22Rv1 (cell line): ENCODE measurements around the gene CA9.

Source experiments
- H3K27ac ChIP-seq: fragments of 450-650 bp; 2 replicates; pipeline ENCODE4 v1.5.1; 2017
- ZFX ChIP-seq: fragments of 450-650 bp; IDR thresholded peaks from 2 replicates; pipeline ENCODE4 v1.6.1; 2017; ENCODE audit warnings: antibody characterized with exemption, borderline replicate concordance
- TF ChIP-seq, protein P1 (sequence below): fragments of 450-650 bp; IDR thresholded peaks from 2 replicates; pipeline ENCODE4 v1.5.1; 2017; ENCODE audit warnings: mild to moderate bottlenecking

Gene CA9

DNA sequence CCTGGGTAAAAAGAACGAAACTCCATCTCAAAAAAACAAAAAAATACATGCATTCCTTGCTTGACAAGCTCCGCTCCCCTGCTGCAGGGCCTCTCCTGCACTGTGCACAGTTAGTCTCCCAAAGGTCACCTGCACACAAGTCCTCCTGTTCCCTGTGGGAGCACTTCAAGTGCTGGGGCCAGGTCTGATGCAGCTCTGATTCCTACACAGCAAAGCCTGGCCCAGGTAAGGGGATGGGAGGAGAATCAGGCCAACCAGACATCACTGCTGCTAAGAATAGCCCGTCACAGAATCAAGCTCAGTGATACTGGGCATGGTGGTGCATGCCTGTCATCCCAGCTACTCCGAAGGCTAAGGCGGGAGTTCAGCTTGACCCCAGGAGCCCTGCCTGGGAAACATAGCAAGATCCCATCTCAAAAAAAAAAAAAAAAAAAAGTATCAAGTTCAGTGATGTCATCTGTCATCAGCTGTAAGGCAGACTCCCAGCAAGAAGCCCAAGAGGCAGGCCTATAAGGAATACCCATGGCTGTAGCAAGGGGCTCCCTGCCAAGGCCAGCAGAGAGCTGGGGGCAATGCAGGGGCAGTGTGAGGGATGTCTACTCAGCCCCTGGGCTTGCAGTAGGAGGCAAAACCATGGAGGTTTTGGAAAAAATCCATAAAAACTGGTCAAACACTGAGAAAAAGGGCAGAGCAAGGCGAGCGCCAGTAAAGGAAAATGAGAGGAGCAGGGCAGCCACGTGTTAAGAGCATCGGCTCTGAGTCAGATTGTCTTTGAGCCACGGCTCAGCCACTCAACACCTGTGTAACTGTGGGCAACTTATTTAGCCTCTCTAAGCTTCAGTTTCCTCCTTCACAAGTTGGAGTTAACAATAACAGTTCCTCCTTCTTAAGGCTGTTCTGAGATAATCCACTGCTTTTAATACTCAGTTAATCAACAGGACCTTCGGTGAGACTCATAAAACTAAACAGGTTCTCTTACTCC lies 12.8 kb downstream of the CA9 start:
- no peak for TF ChIP-seq ZFX
- TF ChIP-seq, protein P1, sequence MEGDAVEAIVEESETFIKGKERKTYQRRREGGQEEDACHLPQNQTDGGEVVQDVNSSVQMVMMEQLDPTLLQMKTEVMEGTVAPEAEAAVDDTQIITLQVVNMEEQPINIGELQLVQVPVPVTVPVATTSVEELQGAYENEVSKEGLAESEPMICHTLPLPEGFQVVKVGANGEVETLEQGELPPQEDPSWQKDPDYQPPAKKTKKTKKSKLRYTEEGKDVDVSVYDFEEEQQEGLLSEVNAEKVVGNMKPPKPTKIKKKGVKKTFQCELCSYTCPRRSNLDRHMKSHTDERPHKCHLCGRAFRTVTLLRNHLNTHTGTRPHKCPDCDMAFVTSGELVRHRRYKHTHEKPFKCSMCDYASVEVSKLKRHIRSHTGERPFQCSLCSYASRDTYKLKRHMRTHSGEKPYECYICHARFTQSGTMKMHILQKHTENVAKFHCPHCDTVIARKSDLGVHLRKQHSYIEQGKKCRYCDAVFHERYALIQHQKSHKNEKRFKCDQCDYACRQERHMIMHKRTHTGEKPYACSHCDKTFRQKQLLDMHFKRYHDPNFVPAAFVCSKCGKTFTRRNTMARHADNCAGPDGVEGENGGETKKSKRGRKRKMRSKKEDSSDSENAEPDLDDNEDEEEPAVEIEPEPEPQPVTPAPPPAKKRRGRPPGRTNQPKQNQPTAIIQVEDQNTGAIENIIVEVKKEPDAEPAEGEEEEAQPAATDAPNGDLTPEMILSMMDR = no peak
- no peak overlapping the region for H3K27ac ChIP-seq

- H3K27ac ChIP-seq = no peak overlapping the region
Observed at GRCh38 chr9:35687306-35687705, 13.6 kb downstream of the CA9 start.

GRCh38 chr9:35687972-35688557 lies 14.3 kb downstream of the CA9 start:
- no peak overlapping the region for H3K27ac ChIP-seq
- TF ChIP-seq, protein P1 = no peak
- TF ChIP-seq ZFX = no peak

More at GRCh38 chr9:35687306-35687705, 13.6 kb downstream of the CA9 start:
- TF ChIP-seq, protein P1 = no peak
- TF ChIP-seq ZFX = no peak

- TF ChIP-seq, protein P1 = no peak
- no peak for TF ChIP-seq ZFX
- H3K27ac ChIP-seq = no peak overlapping the region
Observed at GRCh38 chr9:35688558-35689541, 15.1 kb downstream of the CA9 start.

- H3K27ac ChIP-seq = no peak within 1 kb of the TSS
- no peak for TF ChIP-seq ZFX
Observed at GRCh38 chr9:35689542-35690293, 16.0 kb downstream of the CA9 start, which contains the start of gene TPM2. Gene TPM2 (minus strand): TSS chr9:35689925. CDS start chr9:35689817, 108 bp downstream.

- H3K27ac ChIP-seq = no peak overlapping the region
- TF ChIP-seq ZFX = no peak
- TF ChIP-seq, protein P1 = no peak
Observed at GRCh38 chr9:35690294-35690613, 16.5 kb downstream of the CA9 start.
